ENCODE data around the gene TMEM150A.
A peak's percentile ranks its signal among the peaks of the same experiment; 100 is the strongest.

DNA sequence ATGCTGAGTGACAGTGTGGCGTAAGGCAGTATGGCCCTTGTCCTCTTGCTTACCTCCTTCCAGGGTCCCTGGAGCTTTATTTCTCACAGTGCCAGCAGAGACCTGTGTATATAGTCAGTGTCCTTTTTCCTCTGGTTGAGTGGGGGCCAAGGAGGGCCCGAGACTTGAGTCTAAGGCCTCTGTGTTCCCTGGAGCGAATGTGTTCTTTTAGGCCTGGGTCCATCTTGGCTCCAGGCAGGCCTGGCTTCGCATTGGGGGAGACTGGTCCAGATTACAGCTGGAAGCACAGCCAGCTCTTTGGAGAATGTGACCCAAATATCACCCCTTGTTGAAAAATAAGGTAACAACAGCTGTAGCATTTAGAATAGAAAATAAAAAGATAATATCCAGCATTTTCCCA, 13.3 kb downstream of the TMEM150A start:
- TF ChIP-seq POLR2A (IDR thresholded peaks at IDR 0.05) (no peak), POLR2AphosphoS5 (IDR thresholded peaks at IDR 0.05) (peak in 1 of 3 donors; percentile 20)
- TF ChIP-seq, protein P1, sequence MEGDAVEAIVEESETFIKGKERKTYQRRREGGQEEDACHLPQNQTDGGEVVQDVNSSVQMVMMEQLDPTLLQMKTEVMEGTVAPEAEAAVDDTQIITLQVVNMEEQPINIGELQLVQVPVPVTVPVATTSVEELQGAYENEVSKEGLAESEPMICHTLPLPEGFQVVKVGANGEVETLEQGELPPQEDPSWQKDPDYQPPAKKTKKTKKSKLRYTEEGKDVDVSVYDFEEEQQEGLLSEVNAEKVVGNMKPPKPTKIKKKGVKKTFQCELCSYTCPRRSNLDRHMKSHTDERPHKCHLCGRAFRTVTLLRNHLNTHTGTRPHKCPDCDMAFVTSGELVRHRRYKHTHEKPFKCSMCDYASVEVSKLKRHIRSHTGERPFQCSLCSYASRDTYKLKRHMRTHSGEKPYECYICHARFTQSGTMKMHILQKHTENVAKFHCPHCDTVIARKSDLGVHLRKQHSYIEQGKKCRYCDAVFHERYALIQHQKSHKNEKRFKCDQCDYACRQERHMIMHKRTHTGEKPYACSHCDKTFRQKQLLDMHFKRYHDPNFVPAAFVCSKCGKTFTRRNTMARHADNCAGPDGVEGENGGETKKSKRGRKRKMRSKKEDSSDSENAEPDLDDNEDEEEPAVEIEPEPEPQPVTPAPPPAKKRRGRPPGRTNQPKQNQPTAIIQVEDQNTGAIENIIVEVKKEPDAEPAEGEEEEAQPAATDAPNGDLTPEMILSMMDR (IDR thresholded peaks at IDR 0.05) = no peak
